Osteoblast (primary cell): Measurements from ENCODE around the gene ORM1. TPM values are rescaled to one million over a fixed set of nuclear protein-coding genes. Genes with fewer than 3 reads are reported as not detected.

Experiments
- DNase-seq: peaks from one replicate; pipeline ENCODE4 v3.0.0; 2011; ENCODE audit warnings: low spot score, mixed read lengths; ENCODE audit not compliant: insufficient read length; ENCODE audit errors: missing footprints
- H2AFZ ChIP-seq: 2 replicates; pipeline ENCODE4 v1.6.0; 2011; ENCODE audit warnings: mild to moderate bottlenecking, low read length
- H3K27ac ChIP-seq: 2 replicates; pipeline ENCODE4 v1.5.1; 2011; ENCODE audit warnings: mild to moderate bottlenecking, low read depth, low read length, moderate library complexity
- H3K27me3 ChIP-seq: 2 replicates; pipeline ENCODE4 v1.6.0; 2012; ENCODE audit warnings: mild to moderate bottlenecking, control low read depth, inconsistent platforms, low read length, moderate library complexity; ENCODE audit not compliant: insufficient read depth
- H3K36me3 ChIP-seq: 2 replicates; pipeline ENCODE4 v1.5.1; 2011; ENCODE audit warnings: mild to moderate bottlenecking, low read length, control low read depth, moderate library complexity; ENCODE audit not compliant: insufficient read depth
- H3K4me1 ChIP-seq: 2 replicates; pipeline ENCODE4 v1.5.1; 2011; ENCODE audit warnings: mild to moderate bottlenecking, low read length, control low read depth, moderate library complexity; ENCODE audit not compliant: insufficient read depth
- H3K4me2 ChIP-seq: 2 replicates; pipeline ENCODE4 v1.6.0; 2011; ENCODE audit warnings: mild to moderate bottlenecking, low read length; ENCODE audit not compliant: insufficient read depth
- H3K4me3 ChIP-seq: fragments of 200-600 bp; sonication (generic); 3 replicates; pipeline ENCODE4 v1.5.1; 2012; ENCODE audit warnings: mild to moderate bottlenecking, low read length, inconsistent platforms; ENCODE audit not compliant: insufficient read depth
- H3K79me2 ChIP-seq: 2 replicates; pipeline ENCODE4 v1.6.0; 2012; ENCODE audit warnings: mild to moderate bottlenecking, low read length, control low read depth, inconsistent platforms; ENCODE audit not compliant: insufficient read depth
- H3K9me3 ChIP-seq: 2 replicates; pipeline ENCODE4 v1.5.1; 2011; ENCODE audit warnings: low read depth, low read length, control low read depth
- H4K20me1 ChIP-seq: 2 replicates; pipeline ENCODE4 v1.6.0; 2012; ENCODE audit warnings: mild to moderate bottlenecking, low read length, control low read depth; ENCODE audit not compliant: insufficient read depth
- CTCF ChIP-seq: IDR thresholded peaks from 2 replicates; pipeline ENCODE4 v1.5.1; 2011; ENCODE audit warnings: mild to moderate bottlenecking, low read depth, low read length, moderate library complexity; ENCODE audit errors: extremely low read depth
- total RNA-seq: library from RNA; depleted of rRNA; stranded (reverse); fragments of >200 nt; gene quantifications from 2 replicates; pipeline ENCODE4 v1.2.3, GENCODE V29; 2012

The ORM1 gene
- total RNA-seq, 1 donor, result not detected

- TF ChIP-seq CTCF, result no peak
- Histone ChIP-seq H3K4me1 (peaks cover 5% of the 10 kb centered on the region), H3K9me3 (no peaks in the 10 kb centered on the region), H3K4me3 (no peak overlapping the region), H3K4me2 (no peak overlapping the region), H4K20me1 (no peaks in the 10 kb centered on the region), H3K79me2 (no peaks in the 10 kb centered on the region), H3K27me3 (no peaks in the 10 kb centered on the region), H2AFZ (no peak overlapping the region), H3K27ac (no peak overlapping the region), H3K36me3 (peaks cover 2% of the 10 kb centered on the region)
- DNase-seq, result no peak
Measured at GRCh38 chr9:114309096-114309495, 13.8 kb upstream of the ORM1 start.

DNA sequence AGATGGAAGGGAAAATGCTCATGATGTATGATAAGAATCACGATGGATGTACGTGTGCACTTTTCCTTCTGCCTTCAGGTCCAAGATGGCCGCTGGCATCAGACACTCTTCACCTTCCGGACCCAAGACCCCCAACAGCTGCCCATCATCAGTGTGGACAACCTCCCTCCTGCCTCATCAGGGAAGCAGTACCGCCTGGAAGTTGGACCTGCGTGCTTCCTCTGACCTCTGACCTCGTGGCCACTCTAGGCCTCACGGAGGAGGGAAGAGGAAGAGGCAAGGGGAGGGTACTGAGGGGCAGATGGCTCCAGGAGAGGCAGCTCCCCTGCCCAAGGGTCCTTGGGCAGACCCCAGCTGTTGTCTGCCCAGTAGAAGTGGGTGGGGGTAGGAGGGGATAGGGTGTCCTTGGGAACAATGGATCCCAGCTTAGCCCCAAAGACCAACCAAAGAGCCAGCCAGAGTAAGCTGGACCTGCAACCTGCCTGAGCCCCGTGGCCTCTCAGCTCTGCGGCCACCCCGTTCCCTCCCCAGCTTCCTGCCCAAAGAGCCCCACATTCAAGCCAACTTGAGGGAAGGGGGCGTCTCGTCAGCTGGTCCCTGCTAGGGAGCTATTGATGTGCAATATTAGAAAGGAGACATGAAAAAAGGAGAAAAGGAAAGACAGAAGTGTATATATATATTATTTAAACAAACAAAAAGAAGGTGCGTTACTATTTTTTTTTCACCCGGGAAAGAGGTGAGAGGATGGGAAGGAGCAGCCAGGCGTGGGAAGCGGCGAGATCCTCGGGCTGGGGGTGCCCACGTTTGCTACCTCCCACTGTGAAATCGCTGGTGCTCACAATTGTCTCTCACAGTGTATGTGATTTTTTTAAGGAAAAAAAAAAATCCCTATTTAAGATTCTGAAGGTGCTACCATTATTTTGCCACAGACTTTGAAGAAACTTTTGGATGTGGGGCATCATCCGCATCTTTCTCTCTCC lies 12.1 kb upstream of the ORM1 start:
- Histone ChIP-seq H3K4me1 (peaks cover 5% of the 10 kb centered on the region), H2AFZ (no peak overlapping the region), H4K20me1 (no peaks in the 10 kb centered on the region), H3K4me2 (no peak overlapping the region), H3K79me2 (no peaks in the 10 kb centered on the region), H3K27me3 (no peaks in the 10 kb centered on the region), H3K36me3 (peaks cover 2% of the 10 kb centered on the region), H3K27ac (no peak overlapping the region), H3K9me3 (no peaks in the 10 kb centered on the region), H3K4me3 (no peak overlapping the region)
- no peak for DNase-seq
- TF ChIP-seq CTCF, result no peak

DNA sequence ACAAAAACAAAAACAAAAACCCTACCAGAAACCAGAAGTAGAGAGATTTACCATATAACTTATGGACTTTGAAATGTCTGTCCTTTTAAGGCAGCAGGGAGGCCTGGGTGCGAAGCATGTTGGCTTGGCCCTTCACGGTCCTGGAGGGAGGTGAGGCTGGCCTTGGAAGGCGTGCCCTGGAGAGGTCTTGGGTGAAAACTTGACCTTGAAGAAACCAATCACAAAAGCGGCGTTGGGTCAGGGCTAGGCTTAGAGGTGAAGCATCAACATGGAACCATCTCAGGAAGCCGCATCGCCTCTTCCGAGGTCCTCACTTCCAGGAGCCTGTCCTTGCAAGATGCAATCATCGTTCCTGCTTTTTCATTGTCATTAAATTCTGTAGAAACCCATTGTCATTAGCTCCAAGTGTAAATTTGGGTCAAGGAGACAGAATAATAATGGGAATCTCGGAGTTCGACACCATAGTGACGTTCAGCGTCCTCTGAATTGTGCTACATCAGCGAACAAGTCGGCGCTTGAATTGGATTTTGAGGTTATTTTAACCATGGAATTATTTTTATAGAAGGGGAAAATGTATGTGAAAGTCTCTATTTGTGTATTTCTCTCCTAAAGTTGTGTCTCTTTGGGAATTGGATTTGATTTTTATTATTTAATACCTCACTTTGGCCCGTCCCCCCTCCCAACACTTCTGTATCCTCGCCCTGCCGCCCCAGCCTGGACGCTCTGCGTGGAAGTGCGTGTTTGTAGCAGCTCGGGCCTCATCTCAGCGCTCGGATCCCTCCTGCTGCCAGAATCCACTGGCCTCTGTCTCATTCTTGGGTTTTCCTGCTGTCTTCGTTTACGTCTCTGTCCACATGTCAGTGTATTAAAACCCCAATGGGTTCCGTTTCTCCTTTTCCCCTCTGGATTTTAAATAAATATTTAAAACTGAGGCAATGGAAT lies 11.1 kb upstream of the ORM1 start:
- Histone ChIP-seq H3K4me2 (no peak overlapping the region), H4K20me1 (no peaks in the 10 kb centered on the region), H2AFZ (no peak overlapping the region), H3K79me2 (no peaks in the 10 kb centered on the region), H3K27me3 (no peaks in the 10 kb centered on the region), H3K27ac (no peak overlapping the region), H3K4me1 (peaks cover 5% of the 10 kb centered on the region), H3K4me3 (no peak overlapping the region), H3K36me3 (peaks cover 2% of the 10 kb centered on the region), H3K9me3 (no peaks in the 10 kb centered on the region)
- no peak for TF ChIP-seq CTCF
- DNase-seq, result no peak
